Activated T-helper 1 cell treated with anti-CD3 and anti-CD28 coated beads, Interleukin-12 subunit alpha, Interleukin-12 subunit beta, Interleukin-2, Interleukin-4 antibody, amounts not matched to agents 30 ng/mL and 10 ng/mL and 1 ng/mL, durations not matched to agents 14 hours and 24 hours and 36 hours (primary cell): ENCODE data around the gene CALY. TPM values are rescaled to one million over a fixed set of nuclear protein-coding genes. Genes with fewer than 3 reads are reported as not detected.
A peak's percentile ranks its signal among the peaks of the same experiment; 100 is the strongest.

Source experiments
- DNase-seq: peaks from one replicate; pipeline ENCODE4 v3.0.0; 2021; ENCODE audit warnings: low spot score
- H3K27ac Mint-ChIP-seq: one replicate; pipeline ENCODE4 v1.8.0; 2021; ENCODE audit warnings: mild to moderate bottlenecking, mixed read lengths
- H3K27me3 Mint-ChIP-seq: one replicate; pipeline ENCODE4 v1.8.0; 2022; ENCODE audit warnings: mild to moderate bottlenecking, moderate library complexity, mixed read lengths; ENCODE audit not compliant: insufficient read depth
- H3K36me3 Mint-ChIP-seq: one replicate; pipeline ENCODE4 v1.8.0; 2021; ENCODE audit warnings: low read depth, mixed read lengths
- H3K4me1 Mint-ChIP-seq: one replicate; pipeline ENCODE4 v1.8.0; 2021; ENCODE audit warnings: low read depth, mixed read lengths
- H3K4me3 Mint-ChIP-seq: one replicate; pipeline ENCODE4 v1.8.0; 2021; ENCODE audit warnings: mild to moderate bottlenecking, moderate library complexity, mixed read lengths
- H3K9me3 Mint-ChIP-seq: one replicate; pipeline ENCODE4 v1.8.0; 2021; ENCODE audit warnings: mixed read lengths
- intact Hi-C: fragments of 100-400 bp; cut with micrococcal nuclease; formaldehyde crosslinking; loops from one replicate; pipeline ENCODE4 v1.15.1; 2024
- total RNA-seq: library from RNA; stranded (reverse); gene quantifications from 2 replicates; pipeline ENCODE4 v1.2.3, GENCODE V29; 2022

The CALY gene
- total RNA-seq, 1 donor from 2014 or later = not detected

DNA sequence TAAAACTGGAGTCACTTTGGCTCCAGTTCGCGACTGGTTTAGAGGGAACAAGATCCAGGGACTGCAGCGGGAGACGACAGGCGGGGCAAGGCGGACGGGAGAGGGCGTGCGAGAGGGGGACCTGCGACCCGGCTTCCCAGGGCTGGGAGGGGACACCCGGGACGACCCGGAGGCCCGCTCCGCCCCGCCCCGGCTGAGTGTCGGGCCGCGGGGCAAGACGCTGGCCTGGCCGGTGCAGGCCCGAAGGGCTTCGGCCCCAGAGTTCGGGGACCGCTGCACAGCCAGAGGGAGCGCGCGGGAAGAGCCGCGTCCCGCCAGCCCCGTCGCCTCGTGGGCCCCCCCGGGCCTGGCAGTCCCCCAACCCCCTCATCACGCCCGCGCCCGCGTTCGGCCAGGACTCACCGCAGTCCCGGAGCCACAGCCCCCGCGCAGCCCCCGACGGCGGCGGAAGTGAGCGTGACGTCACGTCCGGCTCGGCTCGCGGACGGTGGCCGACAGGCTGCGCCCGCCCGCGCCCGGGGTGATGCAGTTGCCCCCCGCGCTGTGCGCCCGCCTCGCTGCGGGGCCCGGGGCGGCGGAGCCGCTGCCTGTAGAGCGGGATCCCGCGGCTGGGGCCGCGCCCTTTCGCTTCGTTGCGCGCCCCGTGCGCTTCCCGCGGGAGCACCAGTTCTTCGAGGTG lies 28.1 kb downstream of the CALY start, which contains the start of the genes TUBGCP2 and ZNF511:
Gene TUBGCP2 (minus strand): TSS at position 452 of the 679 bp plus-strand sequence. CDS start 5,931 bp downstream, outside the sequence.
Gene ZNF511 (plus strand): TSS at position 494 of the 679 bp plus-strand sequence. CDS start 30 bp downstream, at position 524.
- intact Hi-C loops = loop anchor here (1.0 to 2.0 kb wide), 7 partner anchors 16 to 86 kb away; partner anchors contain the start of genes ECHS1, MTG1 and PAOX
- Mint-ChIP-seq H3K36me3 (peaks cover 10% of the 10 kb centered on the region), H3K4me1 (peaks cover 17% of the 10 kb centered on the region)

GRCh38 chr10:133307776-133308420 lies 28.8 kb downstream of the CALY start:
- peaks cover 17% of the 10 kb centered on the region for H3K4me1 Mint-ChIP-seq
- peaks cover 11% of the 10 kb centered on the region for H3K36me3 Mint-ChIP-seq
- intact Hi-C loops = loop anchor here (1.0 to 2.0 kb wide), 3 partner anchors 17 to 32 kb away; partner anchors contain the start of gene ADAM8
- no peaks in the 10 kb centered on the region for H3K9me3 Mint-ChIP-seq
- H3K4me3 Mint-ChIP-seq = peak overlapping the region; percentile 97
- H3K27me3 Mint-ChIP-seq = no peaks in the 10 kb centered on the region
- peak overlapping the region; percentile 99 for H3K27ac Mint-ChIP-seq
- DNase-seq = peak; percentile 78

More for the DNA sequence above, 28.1 kb downstream of the CALY start, which contains the start of the genes TUBGCP2 and ZNF511:
- Mint-ChIP-seq H3K9me3 (no peaks in the 10 kb centered on the region), H3K27ac (peak within 1 kb of the TSS; percentile 99), H3K27me3 (no peaks in the 10 kb centered on the region), H3K4me3 (peak within 1 kb of the TSS; percentile 97)
- peak; percentile 90 for DNase-seq

GRCh38 chr10:133306941-133307379 lies 29.7 kb downstream of the CALY start:
- no peak for DNase-seq
- H3K36me3 Mint-ChIP-seq = peaks cover 12% of the 10 kb centered on the region
- intact Hi-C loops = loop anchor here (1.0 kb wide), 2 partner anchors 22 to 31 kb away; partner anchors contain the start of gene ADAM8
- H3K4me3 Mint-ChIP-seq = peak overlapping the region; percentile 97
- no peaks in the 10 kb centered on the region for H3K27me3 Mint-ChIP-seq
- peak overlapping the region; percentile 99 for H3K27ac Mint-ChIP-seq
- no peaks in the 10 kb centered on the region for H3K9me3 Mint-ChIP-seq
- peaks cover 17% of the 10 kb centered on the region for H3K4me1 Mint-ChIP-seq

GRCh38 chr10:133306097-133306476 lies 30.6 kb downstream of the CALY start:
- Mint-ChIP-seq H3K27ac (no peak overlapping the region), H3K36me3 (peaks cover 10% of the 10 kb centered on the region), H3K4me3 (no peak overlapping the region), H3K27me3 (no peaks in the 10 kb centered on the region), H3K4me1 (peaks cover 17% of the 10 kb centered on the region), H3K9me3 (no peaks in the 10 kb centered on the region)
- no peak for DNase-seq
- intact Hi-C loops = no loop called here

GRCh38 chr10:133303206-133303605 lies 33.5 kb downstream of the CALY start:
- no peak overlapping the region for H3K27ac Mint-ChIP-seq
- intact Hi-C loops = no loop called here
- peaks cover 15% of the 10 kb centered on the region for H3K4me1 Mint-ChIP-seq
- no peaks in the 10 kb centered on the region for H3K27me3 Mint-ChIP-seq
- peaks cover 23% of the 10 kb centered on the region for H3K36me3 Mint-ChIP-seq
- H3K4me3 Mint-ChIP-seq = no peak overlapping the region
- no peak for DNase-seq
- H3K9me3 Mint-ChIP-seq = no peaks in the 10 kb centered on the region

GRCh38 chr10:133302230-133302629 lies 34.5 kb downstream of the CALY start:
- Mint-ChIP-seq H3K27me3 (no peaks in the 10 kb centered on the region), H3K27ac (no peak overlapping the region)

DNA sequence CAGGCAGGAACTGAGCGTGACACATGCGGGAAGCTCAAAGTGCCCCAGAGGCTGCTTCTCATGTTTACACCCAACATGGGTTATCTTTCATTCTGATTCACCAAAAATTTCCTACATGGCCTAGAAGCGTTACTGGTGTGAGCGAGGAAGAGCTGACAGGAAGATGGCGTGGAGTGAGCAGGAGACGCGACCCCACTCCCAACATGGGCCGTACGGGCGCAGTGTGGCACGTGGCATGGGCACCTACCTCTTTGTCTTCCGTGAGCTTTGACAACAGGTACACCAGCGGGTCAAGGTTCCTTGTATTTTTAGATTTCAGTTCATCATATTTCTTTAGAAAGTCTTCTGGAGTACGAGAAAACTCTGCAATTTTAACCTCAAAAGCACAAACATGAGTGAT lies 37.0 kb downstream of the CALY start:
- Mint-ChIP-seq H3K4me3 (no peak overlapping the region), H3K27ac (no peak overlapping the region), H3K4me1 (no peaks in the 10 kb centered on the region), H3K27me3 (no peaks in the 10 kb centered on the region), H3K36me3 (peaks cover 26% of the 10 kb centered on the region), H3K9me3 (no peaks in the 10 kb centered on the region)
- intact Hi-C loops = no loop called here
- no peak for DNase-seq

More at GRCh38 chr10:133302230-133302629, 34.5 kb downstream of the CALY start:
- intact Hi-C loops = no loop called here
- H3K9me3 Mint-ChIP-seq = no peaks in the 10 kb centered on the region
- DNase-seq = no peak
- H3K4me3 Mint-ChIP-seq = no peak overlapping the region
- peaks cover 27% of the 10 kb centered on the region for H3K36me3 Mint-ChIP-seq
- H3K4me1 Mint-ChIP-seq = peaks cover 6% of the 10 kb centered on the region

DNA sequence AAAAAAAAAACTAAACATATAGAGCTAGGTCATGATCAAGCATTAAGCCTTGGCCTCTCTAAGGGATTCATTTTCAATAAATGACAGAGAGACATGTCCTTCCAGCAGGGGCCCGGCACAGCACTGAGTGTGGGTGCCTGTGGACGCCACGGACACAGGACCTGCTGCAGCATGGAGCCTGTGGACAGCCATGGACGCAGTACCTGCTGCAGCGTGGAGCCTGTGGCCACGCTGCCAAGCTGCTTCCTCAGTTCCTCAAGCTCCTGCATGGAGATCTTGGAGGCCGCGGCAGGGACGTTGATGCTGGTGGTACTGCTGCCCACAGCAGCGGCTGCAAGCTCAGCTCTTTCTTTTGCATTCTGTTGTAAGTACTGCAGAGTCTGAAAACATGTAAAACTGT lies 37.5 kb downstream of the CALY start:
- intact Hi-C loops = no loop called here
- H3K9me3 Mint-ChIP-seq = no peaks in the 10 kb centered on the region
- peaks cover 28% of the 10 kb centered on the region for H3K36me3 Mint-ChIP-seq
- DNase-seq = no peak
- H3K27me3 Mint-ChIP-seq = no peaks in the 10 kb centered on the region
- no peaks in the 10 kb centered on the region for H3K4me1 Mint-ChIP-seq
- H3K4me3 Mint-ChIP-seq = no peak overlapping the region
- H3K27ac Mint-ChIP-seq = no peak overlapping the region

GRCh38 chr10:133298466-133298865 lies 38.2 kb downstream of the CALY start:
- no peaks in the 10 kb centered on the region for H3K4me1 Mint-ChIP-seq
- no peaks in the 10 kb centered on the region for H3K27me3 Mint-ChIP-seq
- no peak overlapping the region for H3K4me3 Mint-ChIP-seq
- H3K9me3 Mint-ChIP-seq = no peaks in the 10 kb centered on the region
- DNase-seq = no peak
- intact Hi-C loops = no loop called here
- H3K27ac Mint-ChIP-seq = no peak overlapping the region
- H3K36me3 Mint-ChIP-seq = peaks cover 30% of the 10 kb centered on the region

GRCh38 chr10:133297504-133297903 lies 39.2 kb downstream of the CALY start:
- Mint-ChIP-seq H3K27ac (no peak overlapping the region), H3K36me3 (peaks cover 32% of the 10 kb centered on the region), H3K27me3 (no peaks in the 10 kb centered on the region), H3K4me1 (no peaks in the 10 kb centered on the region), H3K4me3 (no peak overlapping the region), H3K9me3 (no peaks in the 10 kb centered on the region)
- intact Hi-C loops = no loop called here
- no peak for DNase-seq

DNA sequence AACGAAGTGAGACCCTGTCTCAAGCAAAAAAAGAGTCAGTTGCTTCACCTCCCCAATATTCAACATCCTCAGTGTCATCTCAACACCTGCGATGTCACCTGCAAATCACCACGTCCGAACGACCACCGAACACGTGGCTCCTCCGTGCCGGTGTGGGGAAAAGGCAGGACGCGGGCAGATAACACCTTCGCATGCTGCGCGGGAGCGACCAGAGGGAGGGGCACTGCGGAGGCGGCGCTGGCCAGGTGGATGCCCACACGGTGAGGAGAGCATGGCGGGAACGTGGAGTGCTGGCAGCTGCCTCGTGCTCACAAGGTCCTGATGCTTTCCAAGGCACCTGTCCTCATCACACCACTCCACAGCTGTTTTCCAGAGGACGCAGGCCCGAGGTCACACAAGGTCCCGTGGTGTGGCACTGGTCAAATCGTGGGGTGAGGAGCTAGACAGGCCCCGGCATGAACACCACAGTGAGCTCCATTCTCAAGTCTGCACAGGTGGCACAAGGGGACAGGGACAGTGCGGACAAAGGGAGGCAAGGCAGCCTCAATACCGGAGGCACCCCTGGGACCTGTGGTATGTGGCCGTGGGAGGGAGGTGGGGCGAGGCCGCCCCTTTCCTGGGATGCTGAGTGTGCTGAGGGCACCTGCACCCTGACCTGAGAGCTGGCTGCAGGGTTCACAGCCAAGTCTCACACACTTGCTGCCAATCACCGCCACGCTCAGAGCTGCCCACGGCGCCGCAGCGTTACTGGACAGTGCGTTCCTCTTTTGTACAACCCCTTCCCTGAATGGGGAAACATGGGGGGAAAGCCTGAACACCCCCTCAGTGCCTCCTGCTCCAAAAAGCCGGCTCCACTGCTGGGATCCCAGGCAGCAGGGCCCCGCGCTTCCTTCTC lies 41.0 kb downstream of the CALY start:
- Mint-ChIP-seq H3K9me3 (no peaks in the 10 kb centered on the region), H3K36me3 (peaks cover 33% of the 10 kb centered on the region), H3K4me3 (no peak overlapping the region), H3K27me3 (no peaks in the 10 kb centered on the region), H3K4me1 (no peaks in the 10 kb centered on the region), H3K27ac (no peak overlapping the region)
- intact Hi-C loops = no loop called here
- no peak for DNase-seq

DNA sequence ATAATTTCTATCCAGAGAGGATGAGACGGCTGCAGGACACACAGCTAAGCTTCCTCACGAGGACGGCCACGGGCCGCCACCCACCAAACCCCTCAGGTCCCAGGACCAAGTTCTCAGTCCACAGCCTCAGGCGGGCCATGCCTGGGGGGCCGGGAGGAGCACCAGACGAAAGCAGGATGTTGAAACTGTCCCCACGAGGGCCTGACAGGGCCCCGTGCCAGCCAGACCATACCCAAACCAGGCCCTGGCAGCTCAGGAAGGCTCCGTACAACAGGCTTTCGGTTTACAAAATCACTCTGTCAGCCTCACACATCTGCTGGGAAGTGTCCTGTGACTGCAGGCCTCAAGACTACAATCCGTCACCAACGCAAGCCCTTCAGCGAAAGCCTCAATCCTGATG lies 42.5 kb downstream of the CALY start:
- Mint-ChIP-seq H3K36me3 (peaks cover 28% of the 10 kb centered on the region), H3K4me1 (no peaks in the 10 kb centered on the region), H3K9me3 (no peaks in the 10 kb centered on the region), H3K4me3 (no peak overlapping the region), H3K27ac (no peak overlapping the region), H3K27me3 (no peaks in the 10 kb centered on the region)
- DNase-seq = no peak
- intact Hi-C loops = no loop called here
